IgD-negative memory B cell (primary cell): Measurements from ENCODE around the gene DFFB. TPM values are rescaled to one million over a fixed set of nuclear protein-coding genes. Genes with fewer than 3 reads are reported as not detected.

Experiments
- H3K27ac Mint-ChIP-seq, 3 donors: one replicate each; pipeline ENCODE4 v1.8.0; 2020 to 2022; ENCODE audit warnings: mild to moderate bottlenecking in 3 of 3, mixed read lengths in 3 of 3, moderate library complexity in 1 of 3
- H3K27me3 Mint-ChIP-seq: one replicate; pipeline ENCODE4 v1.8.0; 2021; ENCODE audit warnings: mixed read lengths
- H3K36me3 Mint-ChIP-seq: one replicate; pipeline ENCODE4 v1.8.0; 2020; ENCODE audit warnings: mild to moderate bottlenecking, mixed read lengths
- H3K4me1 Mint-ChIP-seq, 3 donors: one replicate each; pipeline ENCODE4 v1.8.0; 2020 to 2022; ENCODE audit warnings: mixed read lengths in 3 of 3, mild to moderate bottlenecking in 1 of 3
- H3K4me3 Mint-ChIP-seq, 4 donors: one replicate each; pipeline ENCODE4 v1.8.0; 2020 to 2022; ENCODE audit warnings: mild to moderate bottlenecking in 4 of 4, mixed read lengths in 4 of 4, moderate library complexity in 3 of 4
- H3K9me3 Mint-ChIP-seq, 3 donors: one replicate each; pipeline ENCODE4 v1.8.0; 2020 to 2021; ENCODE audit warnings: mixed read lengths in 3 of 3, mild to moderate bottlenecking in 1 of 3
- polyA plus RNA-seq: library from polyadenylated mRNA; unstranded; fragments of 300-500 nt; fragmentation: Illumina TruSeq; gene quantifications from one replicate; pipeline ENCODE4 v1.2.3, GENCODE V29; 2021

DFFB gene
- polyA plus RNA-seq, 1 donor from 2014 or later: 7.1 TPM

GRCh38 chr1:3902571-3903091 is 45.4 kb downstream of the DFFB start:
- Mint-ChIP-seq H3K4me1 (peaks cover 5 to 7% (median 7%) of the 10 kb centered on the region in 3 donors), H3K36me3 (peaks cover 3% of the 10 kb centered on the region), H3K9me3 (peaks cover 0 to 2% (median 0%) of the 10 kb centered on the region in 3 donors), H3K27me3 (peaks cover 5% of the 10 kb centered on the region), H3K27ac (peak overlapping the region in 1 of 3 donors; percentile 18), H3K4me3 (peak overlapping the region in 3 of 4 donors; percentile 9 to 72 (median 54))

- Mint-ChIP-seq H3K9me3 (peaks cover 0 to 2% (median 0%) of the 10 kb centered on the region in 3 donors), H3K27ac (no peak overlapping the region), H3K36me3 (peaks cover 2% of the 10 kb centered on the region), H3K4me3 (peak overlapping the region in 2 of 4 donors; percentile 72 to 79), H3K4me1 (peaks cover 5 to 7% (median 7%) of the 10 kb centered on the region in 3 donors), H3K27me3 (peaks cover 5% of the 10 kb centered on the region)
Measured at GRCh38 chr1:3903141-3904005, 46.1 kb downstream of the DFFB start.

GRCh38 chr1:3904006-3904842 is 46.9 kb downstream of the DFFB start:
- H3K4me3 Mint-ChIP-seq: peak overlapping the region in 2 of 4 donors; percentile 13 to 72
- peaks cover 7% of the 10 kb centered on the region for H3K27me3 Mint-ChIP-seq
- H3K9me3 Mint-ChIP-seq: no peaks in the 10 kb centered on the region
- H3K36me3 Mint-ChIP-seq: no peaks in the 10 kb centered on the region
- H3K4me1 Mint-ChIP-seq: peaks cover 0 to 4% (median 2%) of the 10 kb centered on the region in 3 donors
- no peak overlapping the region for H3K27ac Mint-ChIP-seq

- peaks cover 2 to 5% (median 3%) of the 10 kb centered on the region in 3 donors for H3K4me1 Mint-ChIP-seq
- no peaks in the 10 kb centered on the region for H3K36me3 Mint-ChIP-seq
- H3K9me3 Mint-ChIP-seq: no peaks in the 10 kb centered on the region
- H3K4me3 Mint-ChIP-seq: peak overlapping the region in 1 of 4 donors; percentile 57
- no peak overlapping the region for H3K27ac Mint-ChIP-seq
- H3K27me3 Mint-ChIP-seq: peaks cover 11% of the 10 kb centered on the region
Measured at GRCh38 chr1:3904843-3905185, 47.5 kb downstream of the DFFB start.

- Mint-ChIP-seq H3K36me3 (no peaks in the 10 kb centered on the region), H3K9me3 (no peaks in the 10 kb centered on the region), H3K27ac (no peak overlapping the region), H3K4me3 (peak overlapping the region in 1 of 4 donors; percentile 55), H3K27me3 (peaks cover 13% of the 10 kb centered on the region), H3K4me1 (peaks cover 5 to 6% (median 5%) of the 10 kb centered on the region in 3 donors)
Measured at GRCh38 chr1:3905266-3905952, 48.1 kb downstream of the DFFB start.

GRCh38 chr1:3905953-3906671 is 48.8 kb downstream of the DFFB start:
- peak overlapping the region in 1 of 4 donors; percentile 55 for H3K4me3 Mint-ChIP-seq
- peaks cover 5 to 9% (median 6%) of the 10 kb centered on the region in 3 donors for H3K4me1 Mint-ChIP-seq

GRCh38 chr1:3906672-3907020 is 49.4 kb downstream of the DFFB start:
- H3K27ac Mint-ChIP-seq: no peak overlapping the region
- H3K36me3 Mint-ChIP-seq: no peaks in the 10 kb centered on the region
- H3K27me3 Mint-ChIP-seq: peaks cover 19% of the 10 kb centered on the region
- H3K9me3 Mint-ChIP-seq: no peaks in the 10 kb centered on the region
- no peak overlapping the region for H3K4me3 Mint-ChIP-seq
- H3K4me1 Mint-ChIP-seq: peaks cover 5 to 9% (median 6%) of the 10 kb centered on the region in 3 donors

More at GRCh38 chr1:3905953-3906671, 48.8 kb downstream of the DFFB start:
- Mint-ChIP-seq H3K27me3 (peaks cover 17% of the 10 kb centered on the region), H3K9me3 (no peaks in the 10 kb centered on the region), H3K27ac (no peak overlapping the region), H3K36me3 (no peaks in the 10 kb centered on the region)

- Mint-ChIP-seq H3K9me3 (no peaks in the 10 kb centered on the region), H3K36me3 (no peaks in the 10 kb centered on the region), H3K4me1 (peaks cover 5 to 9% (median 5%) of the 10 kb centered on the region in 3 donors), H3K27me3 (peaks cover 19% of the 10 kb centered on the region), H3K27ac (no peak overlapping the region), H3K4me3 (no peak overlapping the region)
Measured at GRCh38 chr1:3907031-3907534, 49.8 kb downstream of the DFFB start.

GRCh38 chr1:3907621-3908165 is 50.4 kb downstream of the DFFB start:
- Mint-ChIP-seq H3K9me3 (no peaks in the 10 kb centered on the region), H3K4me1 (peaks cover 5 to 9% (median 5%) of the 10 kb centered on the region in 3 donors), H3K27me3 (peaks cover 19% of the 10 kb centered on the region), H3K27ac (peak overlapping the region in 1 of 3 donors; percentile 5), H3K36me3 (no peaks in the 10 kb centered on the region), H3K4me3 (no peak overlapping the region)

- H3K27ac Mint-ChIP-seq: peak overlapping the region in 1 of 3 donors; percentile 51
Measured at GRCh38 chr1:3908886-3909517, 51.7 kb downstream of the DFFB start.

GRCh38 chr1:3909615-3910014 is 52.3 kb downstream of the DFFB start:
- Mint-ChIP-seq H3K36me3 (no peaks in the 10 kb centered on the region), H3K27me3 (peaks cover 19% of the 10 kb centered on the region), H3K4me1 (peaks cover 5 to 9% (median 5%) of the 10 kb centered on the region in 3 donors), H3K4me3 (peak overlapping the region in 3 of 4 donors; percentile 41 to 83 (median 78)), H3K9me3 (no peaks in the 10 kb centered on the region), H3K27ac (no peak overlapping the region)

More at GRCh38 chr1:3908886-3909517, 51.7 kb downstream of the DFFB start:
- Mint-ChIP-seq H3K36me3 (no peaks in the 10 kb centered on the region), H3K9me3 (no peaks in the 10 kb centered on the region), H3K27me3 (peaks cover 19% of the 10 kb centered on the region), H3K4me3 (peak overlapping the region in 1 of 4 donors; percentile 26), H3K4me1 (peaks cover 5 to 9% (median 5%) of the 10 kb centered on the region in 3 donors)

GRCh38 chr1:3910049-3910731 is 52.9 kb downstream of the DFFB start:
- Mint-ChIP-seq H3K4me3 (peak overlapping the region in 3 of 4 donors; percentile 41 to 83 (median 78)), H3K9me3 (no peaks in the 10 kb centered on the region), H3K36me3 (no peaks in the 10 kb centered on the region), H3K4me1 (peaks cover 5 to 9% (median 5%) of the 10 kb centered on the region in 3 donors), H3K27me3 (peaks cover 19% of the 10 kb centered on the region), H3K27ac (no peak overlapping the region)
